ENCODE data around the gene ITIH5.

DNA sequence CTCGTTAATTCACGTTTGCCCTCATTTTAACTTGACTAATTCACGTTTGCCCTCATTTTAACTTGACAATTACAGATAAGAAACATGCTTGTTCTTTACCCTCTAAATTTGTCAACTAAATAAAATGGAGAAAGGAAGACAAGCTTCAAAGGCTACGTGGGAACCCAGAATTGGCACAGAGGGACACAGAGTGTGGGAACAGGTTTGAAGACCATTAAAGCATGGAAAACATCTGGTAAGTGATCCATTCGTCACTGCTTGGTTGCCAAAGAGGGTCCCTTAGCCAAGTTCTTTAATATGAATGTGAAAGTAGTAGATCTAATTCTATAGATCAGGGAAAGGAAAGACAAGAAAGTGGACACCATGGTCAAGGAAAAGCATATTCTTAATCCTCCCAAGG lies 57.2 kb downstream of the ITIH5 start:
- TF ChIP-seq, protein P1, sequence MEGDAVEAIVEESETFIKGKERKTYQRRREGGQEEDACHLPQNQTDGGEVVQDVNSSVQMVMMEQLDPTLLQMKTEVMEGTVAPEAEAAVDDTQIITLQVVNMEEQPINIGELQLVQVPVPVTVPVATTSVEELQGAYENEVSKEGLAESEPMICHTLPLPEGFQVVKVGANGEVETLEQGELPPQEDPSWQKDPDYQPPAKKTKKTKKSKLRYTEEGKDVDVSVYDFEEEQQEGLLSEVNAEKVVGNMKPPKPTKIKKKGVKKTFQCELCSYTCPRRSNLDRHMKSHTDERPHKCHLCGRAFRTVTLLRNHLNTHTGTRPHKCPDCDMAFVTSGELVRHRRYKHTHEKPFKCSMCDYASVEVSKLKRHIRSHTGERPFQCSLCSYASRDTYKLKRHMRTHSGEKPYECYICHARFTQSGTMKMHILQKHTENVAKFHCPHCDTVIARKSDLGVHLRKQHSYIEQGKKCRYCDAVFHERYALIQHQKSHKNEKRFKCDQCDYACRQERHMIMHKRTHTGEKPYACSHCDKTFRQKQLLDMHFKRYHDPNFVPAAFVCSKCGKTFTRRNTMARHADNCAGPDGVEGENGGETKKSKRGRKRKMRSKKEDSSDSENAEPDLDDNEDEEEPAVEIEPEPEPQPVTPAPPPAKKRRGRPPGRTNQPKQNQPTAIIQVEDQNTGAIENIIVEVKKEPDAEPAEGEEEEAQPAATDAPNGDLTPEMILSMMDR (IDR thresholded peaks at IDR 0.05), result no peak
- TF ChIP-seq EZH2 (IDR thresholded peaks at IDR 0.05; ENCODE audit: borderline replicate concordance, insufficient read depth, low read depth, low read length, poor library complexity, severe bottlenecking), result no peak
